Adipocyte (in vitro differentiated cells): Measurements from ENCODE around the gene DMRTA2.
A peak's percentile ranks its signal among the peaks of the same experiment; 100 is the strongest.

Experiments used
- DNase-seq: peaks from one replicate; pipeline ENCODE4 v3.0.0-alpha.2; 2015; ENCODE audit warnings: low read depth
- H3K27me3 ChIP-seq: replicated peaks from 2 replicates; pipeline ENCODE4 v1.7.0; 2013; ENCODE audit warnings: mild to moderate bottlenecking, low read length, moderate library complexity; ENCODE audit not compliant: control insufficient read depth, insufficient read depth
- H3K36me3 ChIP-seq: 2 replicates; pipeline ENCODE4 v1.7.0; 2013; ENCODE audit warnings: low read length, mild to moderate bottlenecking, moderate library complexity; ENCODE audit not compliant: control insufficient read depth, insufficient read depth, severe bottlenecking
- H3K4me1 ChIP-seq: 2 replicates; pipeline ENCODE4 v1.7.0; 2013; ENCODE audit warnings: mild to moderate bottlenecking, low read length, moderate library complexity; ENCODE audit not compliant: control insufficient read depth, insufficient read depth
- H3K4me3 ChIP-seq: 2 replicates; pipeline ENCODE4 v1.7.0; 2013; ENCODE audit warnings: mild to moderate bottlenecking, low read length, moderate library complexity
- H3K9ac ChIP-seq: 2 replicates; pipeline ENCODE4 v1.7.0; 2013; ENCODE audit warnings: mild to moderate bottlenecking, low read length, moderate library complexity
- H3K9me3 ChIP-seq: 2 replicates; pipeline ENCODE4 v1.7.0; 2013; ENCODE audit warnings: mild to moderate bottlenecking, low read length, moderate library complexity; ENCODE audit not compliant: control insufficient read depth

The DMRTA2 gene

DNA sequence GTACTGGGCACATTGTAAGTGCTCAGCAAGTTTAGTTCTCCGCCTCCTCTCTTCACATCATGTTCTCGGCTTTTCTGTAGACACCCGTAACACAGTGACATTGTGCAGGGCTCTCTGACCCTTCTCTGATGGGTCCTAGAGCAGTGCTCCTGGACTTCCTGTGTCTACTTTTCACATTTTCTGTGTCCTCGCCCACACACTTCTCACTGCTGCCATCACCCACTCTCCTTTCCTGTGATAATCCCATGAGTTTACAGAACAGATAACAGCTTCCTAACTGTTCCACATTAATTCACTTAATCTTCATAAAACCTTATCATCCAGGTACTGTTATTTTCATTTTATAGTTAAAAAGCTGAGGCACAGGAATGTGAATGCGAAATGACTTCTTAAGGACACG, 13.2 kb upstream of the DMRTA2 start:
- DNase-seq: no peak

DNA sequence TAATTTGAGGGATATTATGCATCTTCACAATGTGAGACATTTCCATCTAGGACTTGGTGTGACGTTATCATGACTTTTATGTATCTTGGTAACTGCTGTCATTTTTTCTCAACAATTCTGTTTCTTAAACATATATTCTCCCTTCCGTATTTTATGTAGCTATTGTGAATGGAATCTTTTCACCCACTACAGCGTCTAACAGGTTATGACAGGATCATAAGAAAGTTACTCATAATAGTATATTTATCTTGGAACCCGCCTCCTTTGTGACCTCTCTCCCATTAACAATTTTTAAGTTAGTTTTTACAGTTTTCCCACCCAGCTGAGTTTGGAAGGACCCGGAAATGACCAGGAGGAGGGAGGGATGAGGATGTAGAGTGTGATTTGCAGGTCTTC, 6.8 kb upstream of the DMRTA2 start:
- DNase-seq: no peak
- Histone ChIP-seq H3K4me1 (peaks cover 4% of the 10 kb centered on the region), H3K27me3 (peaks cover 78% of the 10 kb centered on the region), H3K9ac (no peak overlapping the region), H3K4me3 (peak overlapping the region; percentile 54), H3K9me3 (no peaks in the 10 kb centered on the region), H3K36me3 (no peaks in the 10 kb centered on the region)

More for the DNA sequence above, 13.2 kb upstream of the DMRTA2 start:
- Histone ChIP-seq H3K4me3 (no peak overlapping the region), H3K27me3 (peaks cover 16% of the 10 kb centered on the region), H3K4me1 (no peaks in the 10 kb centered on the region), H3K36me3 (peaks cover 27% of the 10 kb centered on the region), H3K9ac (no peak overlapping the region), H3K9me3 (no peaks in the 10 kb centered on the region)

DNA sequence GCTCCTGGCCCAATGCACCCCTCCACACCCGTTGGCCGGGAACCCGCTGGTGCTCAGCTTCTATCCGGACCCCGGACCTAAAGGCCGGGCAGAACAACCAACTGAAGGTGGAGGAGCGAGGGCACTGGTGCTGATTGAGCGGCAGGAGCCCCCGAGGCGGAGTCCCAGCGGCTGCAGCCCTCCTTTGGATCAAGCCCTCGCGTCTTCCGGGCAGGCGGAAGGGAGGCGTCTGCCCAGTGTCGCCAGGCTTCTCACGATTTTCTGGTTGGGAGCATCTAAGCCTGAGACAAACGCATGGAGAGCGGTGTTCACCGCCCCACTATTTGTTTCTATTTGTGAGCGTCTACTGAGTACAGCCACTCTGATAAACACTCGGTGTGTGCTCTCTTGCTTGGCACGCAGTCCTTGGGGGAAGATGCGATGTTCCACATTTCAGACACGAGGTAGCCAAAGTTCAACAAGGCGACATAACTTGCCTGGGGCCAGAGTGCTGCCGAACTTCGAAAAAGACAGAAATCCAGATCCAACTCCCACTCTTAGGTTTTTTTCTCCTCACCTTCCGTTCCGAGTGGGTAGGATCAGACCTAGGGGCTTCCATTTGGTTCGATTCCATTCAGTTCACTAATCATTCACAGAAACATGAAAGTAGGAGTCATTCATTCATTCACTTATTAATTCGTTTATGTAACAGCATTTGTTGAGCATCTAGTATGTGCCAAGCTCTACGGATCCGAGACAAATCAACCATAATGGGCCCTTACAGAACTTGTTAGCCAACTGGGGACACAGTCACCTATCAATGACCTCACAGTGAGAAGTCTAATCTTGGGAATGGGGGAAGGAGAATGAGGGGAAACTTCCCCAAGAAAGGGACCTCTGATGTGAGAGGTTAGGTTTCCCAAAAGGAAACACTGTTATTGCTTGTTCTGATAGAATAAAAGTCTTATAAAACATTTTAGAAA, 4.9 kb upstream of the DMRTA2 start:
- Histone ChIP-seq H3K4me1 (peaks cover 9% of the 10 kb centered on the region), H3K9ac (no peak overlapping the region), H3K36me3 (no peaks in the 10 kb centered on the region), H3K4me3 (no peak overlapping the region), H3K27me3 (peaks cover 94% of the 10 kb centered on the region), H3K9me3 (no peaks in the 10 kb centered on the region)
- no peak for DNase-seq

DNA sequence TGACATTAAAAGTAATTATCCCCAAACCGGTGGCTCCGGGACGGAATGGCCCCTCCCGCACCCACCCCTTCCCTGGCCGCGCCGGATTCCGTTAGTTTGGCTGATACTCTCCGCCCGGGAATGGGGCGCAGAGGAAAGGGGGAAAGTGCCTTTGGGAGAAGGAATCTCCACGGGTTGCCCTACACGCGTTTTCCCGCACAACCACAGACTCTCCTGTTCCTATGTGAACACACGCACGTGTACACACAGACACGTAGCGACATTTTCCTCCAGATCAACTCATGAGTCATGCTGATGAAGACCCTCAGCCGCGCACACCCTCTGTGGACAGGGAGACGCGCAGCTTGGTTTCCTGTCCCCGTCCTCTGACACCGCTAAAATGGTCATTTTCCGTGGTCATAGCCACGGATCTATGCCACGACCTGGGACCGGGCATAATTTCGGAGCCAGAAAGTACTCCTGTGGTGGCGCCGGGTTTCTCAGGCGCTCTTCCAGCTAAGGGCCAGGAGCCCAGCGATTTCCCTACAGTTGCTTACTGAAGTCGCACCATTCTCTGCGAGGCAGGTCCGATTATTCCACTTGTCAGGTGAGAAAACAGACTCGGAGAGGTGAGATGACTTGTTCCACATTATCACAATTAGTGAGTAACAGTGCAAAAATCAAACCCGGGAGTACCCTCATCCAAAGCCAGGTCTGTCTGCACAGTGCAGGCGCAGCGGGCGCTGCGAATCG, 4.0 kb upstream of the DMRTA2 start:
- H3K4me1 ChIP-seq: peaks cover 12% of the 10 kb centered on the region
- no peak for DNase-seq
- H3K9me3 ChIP-seq: no peaks in the 10 kb centered on the region
- no peak overlapping the region for H3K4me3 ChIP-seq
- H3K27me3 ChIP-seq: peaks cover 95% of the 10 kb centered on the region
- H3K36me3 ChIP-seq: no peaks in the 10 kb centered on the region
- H3K9ac ChIP-seq: no peak overlapping the region

DNA sequence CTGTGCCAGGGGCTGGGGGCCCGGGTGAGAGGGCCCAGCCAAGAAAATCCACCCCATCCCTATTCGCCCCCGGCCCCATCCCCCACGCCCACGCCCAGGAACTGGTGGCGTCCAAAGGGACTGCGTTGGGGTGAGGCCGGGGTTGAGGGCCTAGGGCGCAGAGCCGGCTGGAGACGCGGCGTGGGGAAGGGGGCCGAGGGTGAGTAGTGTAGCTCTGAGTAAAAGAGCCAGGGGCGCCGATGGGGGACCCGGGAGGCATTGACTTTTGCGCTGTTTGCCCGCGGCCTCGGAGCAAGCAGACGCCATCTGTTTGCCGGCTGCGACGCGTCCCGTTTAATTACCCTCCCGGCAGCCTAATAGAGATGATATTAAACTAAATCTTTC, 3.5 kb upstream of the DMRTA2 start:
- no peaks in the 10 kb centered on the region for H3K36me3 ChIP-seq
- H3K4me3 ChIP-seq: no peak overlapping the region
- peaks cover 12% of the 10 kb centered on the region for H3K4me1 ChIP-seq
- H3K27me3 ChIP-seq: peaks cover 95% of the 10 kb centered on the region
- no peaks in the 10 kb centered on the region for H3K9me3 ChIP-seq
- no peak for DNase-seq
- H3K9ac ChIP-seq: no peak overlapping the region

DNA sequence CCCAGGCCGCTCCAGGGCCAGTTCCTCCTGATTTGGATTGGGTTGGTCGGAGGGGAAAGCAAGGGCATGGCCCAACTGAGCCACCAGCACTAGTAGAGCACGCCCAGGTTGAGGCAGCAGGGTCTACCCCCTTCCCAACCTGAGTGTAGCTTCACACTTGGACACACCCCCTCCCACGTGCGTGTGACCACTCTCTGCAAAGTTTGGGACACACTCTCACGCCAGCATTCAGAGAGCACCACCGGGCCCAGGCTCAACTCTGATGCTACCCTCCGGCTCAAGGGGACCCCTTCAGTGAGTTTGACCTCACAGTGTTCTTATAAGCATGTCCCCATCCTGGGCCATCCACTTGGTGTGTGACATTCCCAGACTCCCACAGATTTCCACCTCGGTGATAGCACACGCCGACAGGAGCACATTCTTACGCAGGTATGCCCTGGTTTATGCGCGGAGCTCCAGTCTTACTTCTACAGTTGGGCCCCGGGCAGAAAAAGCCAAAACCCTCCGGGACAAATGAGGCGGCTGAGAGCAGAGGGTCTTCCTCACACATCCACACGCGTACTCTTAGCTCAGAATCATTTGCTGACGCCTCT, 3.0 kb upstream of the DMRTA2 start:
- Histone ChIP-seq H3K36me3 (no peaks in the 10 kb centered on the region), H3K27me3 (peaks cover 95% of the 10 kb centered on the region), H3K4me3 (no peak overlapping the region), H3K9ac (no peak overlapping the region), H3K4me1 (peaks cover 12% of the 10 kb centered on the region), H3K9me3 (no peaks in the 10 kb centered on the region)
- DNase-seq: no peak

DNA sequence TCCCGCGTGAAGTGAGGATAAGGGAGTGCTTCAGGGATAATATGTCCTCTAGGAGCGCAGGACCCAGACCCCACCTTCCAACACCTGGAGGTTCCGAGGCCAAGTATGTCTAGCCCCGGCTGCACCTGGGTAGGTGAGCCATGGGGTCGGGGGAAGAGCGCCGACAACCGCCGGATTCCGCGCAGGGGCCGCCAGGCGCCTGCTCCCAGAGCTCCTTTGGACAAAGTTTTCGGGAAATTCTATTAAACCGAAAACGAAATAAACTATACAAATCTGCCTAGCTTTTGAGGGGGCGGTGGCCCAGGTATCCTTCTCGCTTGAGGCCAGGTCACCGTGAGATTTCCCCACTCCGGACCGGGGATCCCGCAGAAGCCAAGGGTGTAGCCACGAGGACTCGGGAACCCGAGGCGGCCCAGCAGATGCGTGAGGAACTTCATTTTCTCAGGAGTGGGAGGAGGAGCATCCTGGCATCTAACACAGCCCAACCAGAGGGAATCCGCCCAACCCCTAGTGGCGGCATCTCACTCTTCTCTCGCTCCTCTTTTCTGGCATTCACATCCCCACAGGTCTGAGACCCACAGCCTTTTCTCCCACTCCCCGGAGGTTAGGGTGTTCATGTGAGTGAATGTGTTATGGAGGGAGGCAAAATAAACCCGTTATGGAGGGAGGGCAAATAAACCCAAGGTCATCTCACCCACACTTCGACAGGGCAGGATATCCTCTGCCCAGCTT, 2.3 kb upstream of the DMRTA2 start:
- Histone ChIP-seq H3K4me1 (peaks cover 11% of the 10 kb centered on the region), H3K4me3 (no peak overlapping the region), H3K27me3 (peaks cover 95% of the 10 kb centered on the region), H3K9me3 (no peaks in the 10 kb centered on the region), H3K9ac (no peak overlapping the region), H3K36me3 (no peaks in the 10 kb centered on the region)
- no peak for DNase-seq

DNA sequence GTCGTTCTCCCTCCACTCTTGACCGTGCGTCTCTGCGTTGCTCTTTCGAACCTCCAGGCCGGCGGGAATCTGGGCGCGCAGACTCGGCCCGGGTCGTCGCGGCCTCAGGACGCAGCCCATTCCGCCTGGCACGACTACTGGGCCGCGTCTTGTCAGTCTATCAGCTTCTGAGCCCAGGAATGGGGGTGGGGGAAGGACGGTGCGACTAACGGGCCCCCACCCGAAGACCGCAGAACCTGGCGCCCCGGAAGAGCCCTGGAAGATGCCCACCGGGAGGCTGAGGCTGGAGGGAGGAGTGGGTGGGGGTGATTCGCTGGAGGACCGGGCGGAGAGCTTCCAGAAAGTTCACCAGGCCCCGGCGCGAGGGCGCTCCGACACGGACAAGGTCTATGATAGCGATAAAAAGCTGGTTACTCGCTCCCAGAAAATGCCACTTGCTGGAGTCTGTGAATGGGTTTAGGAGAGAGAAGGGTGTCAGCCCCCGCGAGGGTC, 1.7 kb upstream of the DMRTA2 start:
- Histone ChIP-seq H3K9ac (no peak overlapping the region), H3K9me3 (no peaks in the 10 kb centered on the region), H3K4me3 (peak overlapping the region; percentile 65), H3K36me3 (no peaks in the 10 kb centered on the region), H3K27me3 (peaks cover 95% of the 10 kb centered on the region), H3K4me1 (peaks cover 8% of the 10 kb centered on the region)
- DNase-seq: no peak

DNA sequence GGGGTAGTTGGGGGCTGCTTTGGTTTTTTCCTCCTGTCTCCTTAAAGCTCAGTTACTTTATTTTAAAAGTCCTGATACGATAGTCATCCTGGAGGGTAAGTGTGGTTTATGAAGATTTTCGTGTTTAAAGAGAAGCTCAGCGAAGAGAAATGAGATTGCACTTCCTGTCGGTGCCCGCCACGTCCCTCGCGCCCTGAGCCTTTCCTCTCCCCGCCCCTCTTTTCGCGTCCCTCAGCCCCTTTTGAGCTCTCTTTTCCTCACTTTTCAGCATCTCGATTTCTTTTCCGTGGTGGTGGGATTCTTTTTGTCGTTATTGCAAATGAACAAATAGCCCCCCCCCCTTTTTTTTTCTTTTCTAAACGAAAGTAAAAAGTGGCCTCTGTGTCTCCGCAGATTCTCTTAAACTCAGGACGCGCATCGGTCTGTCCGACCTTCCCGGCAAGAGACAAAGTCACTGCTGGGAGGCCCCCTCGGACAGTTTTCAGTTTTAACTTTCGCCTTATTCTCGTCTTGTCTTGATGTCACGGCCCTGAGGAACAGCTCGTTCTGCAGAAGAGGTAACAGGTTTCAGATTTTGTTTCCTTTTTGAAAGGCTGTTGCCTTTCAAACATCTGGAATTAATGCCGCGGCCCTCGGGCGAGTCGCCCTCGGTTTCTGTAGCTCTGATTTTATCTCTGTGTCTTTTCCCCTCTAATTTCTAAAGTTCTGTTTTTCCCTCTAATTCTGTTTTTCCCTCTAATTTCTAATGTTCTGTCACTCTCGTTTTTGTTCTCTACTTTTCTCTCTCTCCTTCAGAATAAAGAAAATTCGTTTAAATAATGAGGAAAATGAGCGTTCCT, 1.0 kb upstream of the DMRTA2 start:
- Histone ChIP-seq H3K4me3 (peak overlapping the region; percentile 65), H3K36me3 (no peaks in the 10 kb centered on the region), H3K27me3 (peaks cover 95% of the 10 kb centered on the region), H3K9ac (no peak overlapping the region), H3K9me3 (no peaks in the 10 kb centered on the region), H3K4me1 (peaks cover 8% of the 10 kb centered on the region)
- no peak for DNase-seq

DNA sequence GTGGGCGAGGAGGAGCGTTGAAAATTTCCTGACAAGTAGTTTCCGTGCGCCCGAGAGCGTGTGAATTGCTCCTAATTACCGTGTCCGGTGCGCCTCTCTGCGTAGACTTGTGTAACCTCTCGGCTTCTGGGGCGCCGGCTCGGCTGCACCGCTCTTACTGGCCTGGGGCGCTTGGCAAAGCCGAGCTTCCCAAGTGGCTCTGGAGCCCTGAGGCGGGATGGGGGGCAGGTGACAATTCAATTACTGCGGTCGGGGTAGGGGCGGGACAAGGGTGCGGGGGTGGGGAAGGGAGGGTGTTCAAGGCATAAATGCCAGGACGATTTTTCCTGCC, 392 bp upstream of the DMRTA2 start:
- no peaks in the 10 kb centered on the region for H3K36me3 ChIP-seq
- peaks cover 91% of the 10 kb centered on the region for H3K27me3 ChIP-seq
- DNase-seq: no peak
- peak overlapping the region; percentile 65 for H3K4me3 ChIP-seq
- H3K9ac ChIP-seq: no peak overlapping the region
- H3K9me3 ChIP-seq: no peaks in the 10 kb centered on the region
- H3K4me1 ChIP-seq: peaks cover 8% of the 10 kb centered on the region
